SH-SY5Y (cell line): ENCODE data around the gene ATRAID.

ENCODE experiments used
- GATA2 ChIP-seq: IDR thresholded peaks from 2 replicates; pipeline ENCODE4 v1.6.1; 2011; ENCODE audit warnings: mild to moderate bottlenecking, low read depth, low read length
- GATA3 ChIP-seq: IDR thresholded peaks from 2 replicates; pipeline ENCODE4 v1.6.1; 2011; ENCODE audit warnings: low read depth, mild to moderate bottlenecking, low read length, moderate library complexity

The ATRAID gene, protein sequence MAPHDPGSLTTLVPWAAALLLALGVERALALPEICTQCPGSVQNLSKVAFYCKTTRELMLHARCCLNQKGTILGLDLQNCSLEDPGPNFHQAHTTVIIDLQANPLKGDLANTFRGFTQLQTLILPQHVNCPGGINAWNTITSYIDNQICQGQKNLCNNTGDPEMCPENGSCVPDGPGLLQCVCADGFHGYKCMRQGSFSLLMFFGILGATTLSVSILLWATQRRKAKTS

DNA sequence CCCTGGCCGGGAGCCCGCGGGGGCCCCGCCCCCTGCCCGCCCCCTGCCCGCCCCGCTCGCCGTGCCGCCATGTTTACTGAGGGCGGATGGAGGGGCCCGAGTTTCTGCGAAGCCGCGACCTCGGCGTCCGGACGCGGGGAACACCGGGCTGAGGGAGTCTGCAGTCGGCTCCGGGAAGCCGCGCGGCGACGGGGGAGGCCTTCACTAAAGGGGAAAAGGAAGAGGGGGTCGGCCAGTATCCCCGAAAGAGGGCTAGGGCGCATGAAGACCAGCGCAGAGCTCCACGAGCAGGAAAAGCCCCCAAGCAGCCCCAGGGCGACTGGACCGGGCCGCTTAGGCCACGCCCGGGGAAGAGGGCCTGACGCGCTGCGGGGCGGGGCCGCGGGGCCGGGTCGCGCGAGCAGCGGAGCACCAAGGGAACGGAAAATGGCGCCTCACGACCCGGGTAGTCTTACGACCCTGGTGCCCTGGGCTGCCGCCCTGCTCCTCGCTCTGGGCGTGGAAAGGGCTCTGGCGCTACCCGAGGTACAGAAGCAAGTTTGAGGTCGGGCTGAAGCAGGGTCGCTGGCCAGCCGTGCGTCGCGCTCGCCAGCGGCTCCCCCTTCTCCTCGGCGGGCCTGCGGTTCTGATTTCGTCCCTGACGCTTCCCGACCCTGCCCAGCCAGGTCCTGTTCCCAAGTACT lies at the start of gene ATRAID, which contains the start of gene SLC5A6:
ATRAID (plus strand) TSS at position 99 of the 683 bp plus-strand sequence; CDS start at position 427, 328 bp downstream.
SLC5A6 (minus strand) TSS at position 326 of the 683 bp plus-strand sequence. CDS start 4,618 bp downstream, outside the sequence.
- no peak; the same call in 1 of the 2 replicates for TF ChIP-seq GATA2

DNA sequence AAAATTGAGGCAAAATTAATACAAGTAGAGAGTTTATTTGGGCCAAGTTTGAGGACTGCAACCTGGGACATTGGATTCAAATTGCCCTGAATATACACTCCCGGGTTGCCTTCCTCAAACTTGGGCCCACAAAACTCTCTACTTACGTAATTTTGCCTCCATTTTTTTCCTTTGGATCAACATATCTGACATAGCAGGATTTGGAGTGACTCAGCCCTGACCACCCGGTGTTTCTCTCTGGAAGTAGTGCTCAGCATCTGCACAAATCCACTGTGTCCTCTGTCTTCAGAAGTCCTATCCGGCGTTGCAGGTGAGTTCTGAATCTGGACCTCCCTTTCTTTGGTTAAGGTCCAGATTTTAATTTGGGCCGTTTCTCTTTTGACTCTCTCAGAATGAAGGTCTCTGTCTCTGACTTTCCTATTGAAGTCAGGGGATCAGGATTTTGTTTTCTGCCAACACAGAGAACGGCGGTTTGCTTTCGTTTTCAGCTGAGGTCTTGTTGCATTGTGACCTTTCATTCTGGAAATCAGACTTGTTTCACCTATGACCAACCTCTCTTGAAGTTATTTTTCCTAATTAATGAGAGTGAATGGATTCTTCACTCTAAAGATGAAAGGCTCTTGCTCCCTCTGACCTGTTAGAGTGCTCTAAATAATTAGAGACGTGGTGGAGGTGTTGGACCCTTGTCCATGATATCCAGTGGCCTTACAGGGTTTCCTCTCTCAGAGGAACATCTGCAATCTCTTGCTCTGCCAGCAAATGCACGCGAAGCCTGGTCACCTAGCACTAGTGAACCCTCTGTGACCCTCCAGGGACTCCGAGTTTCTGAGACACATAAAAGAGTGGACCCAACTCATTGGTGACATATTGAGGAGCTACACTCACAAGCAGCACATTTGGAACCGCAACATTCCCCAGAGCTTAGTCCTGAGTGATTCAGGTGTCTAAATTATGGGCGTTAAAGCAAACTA lies 49.4 kb upstream of the ATRAID start:
- no peak for TF ChIP-seq GATA3
- TF ChIP-seq GATA2 = no peak

DNA sequence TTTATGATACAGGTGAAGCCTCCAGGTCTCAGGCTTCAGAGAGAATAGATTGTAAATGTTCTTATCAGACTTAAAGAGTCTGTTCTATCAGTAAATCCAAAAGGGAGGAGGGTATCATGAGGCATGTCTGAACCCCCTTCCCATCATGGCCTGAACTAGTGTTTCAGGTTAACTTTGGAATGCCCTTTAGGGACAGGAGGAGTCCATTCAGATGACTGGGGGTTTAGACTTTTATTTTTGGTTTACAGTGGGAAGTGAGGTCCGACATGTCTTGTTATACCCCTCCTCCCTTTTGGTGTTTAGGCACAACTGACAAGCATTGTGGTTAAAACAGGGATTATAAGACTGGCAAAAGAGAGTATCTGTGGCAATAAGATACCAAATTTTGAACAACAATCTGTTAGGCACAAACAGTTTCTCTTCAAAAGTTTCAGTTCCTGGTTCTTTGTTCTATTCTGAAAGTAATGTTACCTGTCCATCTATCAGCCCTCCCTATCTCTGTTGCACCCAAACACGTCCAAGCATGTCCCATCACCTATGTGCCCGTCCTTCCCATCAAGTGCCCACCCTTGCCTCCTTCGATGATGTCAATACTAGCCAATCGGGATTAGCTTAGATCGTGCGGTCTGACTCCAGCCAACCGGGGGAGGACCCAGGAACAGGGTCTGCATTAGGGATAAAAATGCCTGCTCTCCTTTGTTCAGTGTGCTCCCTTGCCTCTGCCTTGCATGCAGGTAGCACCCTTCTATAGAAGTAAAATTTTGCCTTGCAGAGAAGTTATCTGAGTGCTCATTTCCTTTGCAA lies 46.7 kb upstream of the ATRAID start:
- TF ChIP-seq GATA3 = no peak
- no peak for TF ChIP-seq GATA2

DNA sequence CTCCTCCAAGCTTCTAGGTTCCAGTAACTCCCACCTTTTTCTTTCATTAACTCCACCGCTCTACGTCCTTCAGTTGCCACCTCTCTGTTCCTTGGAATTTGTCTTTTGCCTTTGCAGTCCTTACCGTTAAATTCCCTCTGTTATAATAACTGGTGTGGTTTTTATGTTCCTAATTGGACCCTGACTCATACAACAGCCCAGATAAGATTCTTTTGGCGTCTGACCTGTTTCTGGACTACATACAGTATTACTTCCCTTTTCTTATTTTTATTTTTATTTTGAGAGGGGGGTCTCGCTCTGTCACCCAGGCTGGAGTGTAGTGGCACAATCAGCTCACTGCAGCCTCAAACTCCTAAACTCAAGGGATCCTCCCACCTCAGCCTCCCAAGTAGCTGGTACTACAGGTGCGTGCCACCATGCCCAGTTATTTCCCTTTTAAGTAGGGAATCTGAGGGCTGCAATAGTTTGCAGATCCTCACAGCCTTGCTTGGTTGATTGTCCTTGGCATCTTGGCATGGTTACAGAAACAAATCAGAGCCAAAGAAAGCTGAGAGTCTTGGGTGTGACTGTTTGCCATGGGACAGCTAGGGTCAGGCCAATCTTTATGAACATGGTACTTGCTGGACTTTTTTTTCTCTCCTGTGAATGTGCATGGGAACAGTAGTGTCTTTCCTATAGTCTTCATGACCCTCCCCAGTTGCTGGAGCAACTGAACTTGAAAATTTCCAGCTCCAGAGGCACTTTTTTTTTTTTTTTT lies 41.1 kb upstream of the ATRAID start:
- TF ChIP-seq GATA2 (no peak), GATA3 (no peak)

DNA sequence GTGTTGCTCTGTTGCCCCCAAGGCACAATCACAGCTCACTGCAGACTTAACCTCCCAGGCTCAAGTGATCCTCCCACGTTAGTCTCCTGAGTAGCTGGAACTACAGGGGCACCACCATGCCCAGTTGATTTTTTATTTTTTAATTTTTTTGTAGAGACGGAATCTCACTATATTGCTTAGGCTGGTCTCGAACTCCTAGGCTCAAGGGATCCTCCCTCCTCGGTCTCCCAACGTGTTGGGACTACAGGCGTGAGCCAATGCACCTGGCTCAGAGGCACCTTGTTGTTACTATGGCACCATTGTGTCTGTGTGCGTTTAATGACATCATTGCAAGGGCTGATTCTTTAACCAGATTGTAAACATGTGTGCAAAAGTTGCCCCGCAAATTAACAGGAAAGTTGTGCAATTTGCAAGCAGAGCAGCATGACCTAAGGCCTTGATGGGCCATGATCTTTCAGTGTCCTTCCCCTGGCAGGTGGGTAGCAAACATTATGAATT lies 40.4 kb upstream of the ATRAID start:
- TF ChIP-seq GATA3 (no peak), GATA2 (no peak)

DNA sequence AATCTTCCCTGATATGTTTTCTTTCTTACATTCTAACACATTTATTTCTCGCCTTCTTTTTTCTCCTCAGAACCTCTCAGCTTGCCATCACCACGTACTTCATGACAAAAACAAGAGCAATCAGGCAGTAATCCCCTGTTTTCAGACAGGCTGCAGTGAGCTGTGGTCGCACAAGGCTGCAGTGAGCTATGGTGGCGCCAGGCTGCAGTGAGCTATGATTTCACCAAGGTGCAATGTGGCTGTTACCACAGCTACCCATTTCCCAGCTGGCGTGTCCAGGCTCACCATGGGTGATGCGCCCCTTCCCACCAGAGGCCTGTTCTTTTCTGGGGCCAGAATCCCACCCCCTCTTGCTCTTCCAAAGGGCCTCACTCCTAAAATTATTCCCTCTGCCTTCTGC lies 37.2 kb upstream of the ATRAID start:
- TF ChIP-seq GATA3 (no peak), GATA2 (no peak)

DNA sequence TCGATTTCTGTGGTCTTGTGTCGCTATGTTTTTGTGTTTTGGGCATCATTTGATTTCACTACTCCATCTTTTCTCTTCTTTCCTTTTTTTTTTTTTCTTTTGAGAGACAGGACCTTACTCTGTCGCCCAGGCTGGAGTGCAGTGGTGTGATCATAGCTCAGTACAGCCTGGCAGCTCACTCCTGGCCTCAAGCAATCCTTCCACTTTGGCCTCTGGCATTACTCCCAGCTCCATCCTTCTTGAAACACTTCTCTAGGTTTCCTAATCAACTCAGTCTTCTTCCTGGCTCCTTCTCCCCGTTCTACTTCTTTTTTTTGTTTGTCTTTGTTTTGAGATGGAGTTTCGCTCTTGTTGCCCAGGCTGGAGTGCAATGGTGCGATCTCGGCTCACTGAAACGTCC lies 36.5 kb upstream of the ATRAID start:
- no peak for TF ChIP-seq GATA2

DNA sequence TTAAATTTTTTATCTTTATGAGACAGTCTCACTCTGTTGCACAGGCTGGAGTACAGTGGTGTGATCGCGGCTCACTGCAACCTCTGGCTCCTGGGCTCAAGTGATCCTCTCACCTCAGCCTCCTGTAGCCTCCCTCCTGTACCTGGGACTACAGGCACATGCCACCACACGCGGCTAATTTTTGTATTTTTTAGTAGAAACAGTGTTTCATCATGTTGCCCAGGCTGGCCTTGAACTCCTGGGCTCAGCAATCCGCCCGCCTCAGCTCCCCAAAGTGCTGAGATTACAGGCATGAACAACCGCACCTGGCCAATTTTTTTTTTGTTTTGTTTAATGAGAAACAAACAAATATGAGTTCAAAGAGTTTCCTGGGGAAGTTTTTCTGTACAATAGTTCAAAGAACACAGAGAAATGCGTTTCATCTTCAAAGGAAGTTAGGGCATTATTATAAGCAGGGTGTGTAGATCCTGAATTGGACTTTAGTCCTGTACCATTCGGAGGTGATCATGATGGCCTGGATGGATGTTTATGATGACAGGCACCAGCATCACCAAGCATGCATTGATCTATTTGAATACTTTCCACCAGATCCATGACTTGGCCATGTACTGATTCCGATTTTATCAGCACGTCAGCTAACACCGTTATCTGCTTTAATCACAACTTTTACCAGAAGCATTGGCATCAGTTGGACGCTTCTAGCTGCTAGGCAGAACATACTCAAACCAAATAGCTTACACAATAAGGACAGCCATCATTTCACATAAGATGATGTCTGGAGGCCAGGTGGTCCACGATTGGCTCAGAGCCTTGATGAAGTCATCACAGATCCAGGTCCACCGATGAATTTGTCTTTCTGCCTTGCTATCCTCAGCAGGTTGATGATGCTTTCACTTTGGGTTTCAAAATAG lies 34.1 kb upstream of the ATRAID start:
- TF ChIP-seq GATA2 (peak; percentile 46; the same call in 1 of the 2 replicates), GATA3 (no peak)

DNA sequence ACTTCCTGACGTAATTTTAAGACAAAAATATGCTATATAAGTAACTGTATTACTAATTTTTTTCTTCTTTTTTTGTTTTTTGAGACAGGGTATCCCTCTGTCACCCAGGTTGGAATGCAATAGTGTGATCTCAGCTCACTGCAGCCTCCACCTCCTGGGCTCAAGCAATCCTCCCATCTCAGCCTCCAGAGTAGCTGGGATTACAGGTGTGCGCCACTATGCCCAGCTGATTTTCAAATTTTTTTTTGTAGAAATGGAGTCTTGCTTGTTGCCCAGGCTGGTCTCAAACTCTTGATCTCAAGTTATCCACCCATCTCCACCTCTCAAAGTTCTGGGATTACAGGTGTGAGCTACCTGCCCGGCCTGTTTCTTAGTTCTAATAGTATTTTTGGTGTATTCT lies 33.4 kb upstream of the ATRAID start:
- TF ChIP-seq GATA3 (no peak), GATA2 (no peak)

DNA sequence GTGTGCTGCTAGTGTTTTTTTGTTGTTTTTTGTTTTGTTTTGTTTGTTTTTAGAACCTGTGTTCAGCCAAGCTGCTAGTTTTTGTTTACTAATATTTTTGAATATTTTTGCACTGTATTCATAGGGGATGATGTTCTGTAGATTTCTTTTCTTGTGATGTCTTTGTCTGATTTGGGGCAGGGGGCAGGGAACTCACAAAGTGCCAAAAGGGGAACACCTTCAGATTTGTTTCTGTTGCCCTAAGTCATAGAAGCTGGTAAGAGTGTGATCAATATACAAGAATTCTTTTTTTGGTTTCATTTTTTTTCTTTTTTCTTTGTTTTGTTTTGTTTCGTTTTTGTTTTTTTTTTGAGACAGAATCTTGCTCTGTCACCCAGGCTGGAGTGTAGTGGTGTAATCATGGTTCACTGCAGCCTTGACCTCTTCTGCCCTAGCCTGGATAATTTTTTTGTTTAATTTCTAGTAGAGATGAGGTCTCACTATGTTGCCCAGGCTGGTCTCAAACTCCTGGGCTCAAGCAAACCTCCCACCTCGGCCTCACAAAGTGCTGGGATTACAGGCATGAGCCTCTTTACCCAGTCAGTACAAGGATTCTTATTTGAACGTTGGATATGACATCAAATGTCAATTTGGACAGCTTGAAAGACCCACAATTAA lies 32.4 kb upstream of the ATRAID start:
- TF ChIP-seq GATA2 (no peak), GATA3 (no peak)

DNA sequence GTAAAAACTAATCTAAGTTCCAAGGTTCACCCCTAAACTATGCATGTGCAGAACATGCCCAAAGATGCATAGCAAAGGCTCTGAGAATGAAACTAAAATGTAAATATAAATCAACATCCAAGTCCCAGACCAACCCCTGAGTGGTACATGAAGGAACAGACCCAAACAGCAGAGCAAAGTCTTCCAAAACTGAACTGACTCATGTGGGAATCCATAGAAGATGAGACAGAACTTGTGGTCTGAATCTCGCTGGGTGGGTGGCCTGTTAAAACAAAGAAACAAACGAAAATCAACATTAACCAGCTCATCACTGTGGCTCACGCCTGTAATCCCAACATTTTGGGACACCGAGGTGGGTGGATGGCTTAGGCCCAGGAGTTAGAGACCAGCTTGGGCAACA lies 29.5 kb upstream of the ATRAID start:
- TF ChIP-seq GATA3 = no peak
- no peak for TF ChIP-seq GATA2
